GM18498 (cell line): ENCODE measurements around the gene CWC27.
A peak's percentile ranks its signal among the peaks of the same experiment; 100 is the strongest.

ENCODE experiments used
- ATAC-seq: cut with Tn5 transposase; IDR thresholded peaks from one replicate; pipeline ENCODE4 v1.9.1; 2021; ENCODE audit warnings: mild to moderate bottlenecking, moderate library complexity; ENCODE audit not compliant: unreplicated experiment

Gene CWC27

GRCh38 chr5:64768358-64769312 is at the start of gene CWC27, which contains the start of gene SREK1IP1:
Gene CWC27, plus strand, starts transcription at chr5:64768930. Its CDS starts 217 bp downstream, at chr5:64769147.
Gene SREK1IP1, minus strand, starts transcription at chr5:64768691. Its CDS starts 174 bp downstream, at chr5:64768517.
- peak; percentile 97 for ATAC-seq

- no peak for ATAC-seq
Observed at GRCh38 chr5:64722588-64722987, 46.1 kb upstream of the CWC27 start.

GRCh38 chr5:64727150-64727549 is 41.6 kb upstream of the CWC27 start:
- ATAC-seq = no peak

DNA sequence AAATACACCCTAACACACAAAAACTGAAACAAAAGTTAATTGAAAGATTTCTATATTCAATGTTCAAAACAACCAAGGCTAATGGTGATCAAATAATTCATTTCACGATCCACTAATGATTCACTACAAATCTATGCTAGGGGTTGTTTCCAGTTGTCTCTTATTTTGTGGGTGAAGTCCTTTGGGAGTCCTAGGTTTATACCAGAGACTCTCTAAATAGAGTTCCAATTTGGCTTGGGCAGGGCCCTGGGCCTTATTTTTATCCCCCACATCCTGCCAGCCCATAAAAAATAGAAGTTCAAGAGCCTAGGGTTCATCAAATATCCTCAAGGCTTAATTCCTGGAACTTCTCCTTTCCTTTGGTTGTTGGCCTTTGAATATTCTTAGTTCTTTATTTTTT is 26.3 kb upstream of the CWC27 start:
- no peak for ATAC-seq

- ATAC-seq = no peak
Observed at GRCh38 chr5:64742821-64743220, 25.9 kb upstream of the CWC27 start.

- no peak for ATAC-seq
Observed at GRCh38 chr5:64744914-64745313, 23.8 kb upstream of the CWC27 start.

DNA sequence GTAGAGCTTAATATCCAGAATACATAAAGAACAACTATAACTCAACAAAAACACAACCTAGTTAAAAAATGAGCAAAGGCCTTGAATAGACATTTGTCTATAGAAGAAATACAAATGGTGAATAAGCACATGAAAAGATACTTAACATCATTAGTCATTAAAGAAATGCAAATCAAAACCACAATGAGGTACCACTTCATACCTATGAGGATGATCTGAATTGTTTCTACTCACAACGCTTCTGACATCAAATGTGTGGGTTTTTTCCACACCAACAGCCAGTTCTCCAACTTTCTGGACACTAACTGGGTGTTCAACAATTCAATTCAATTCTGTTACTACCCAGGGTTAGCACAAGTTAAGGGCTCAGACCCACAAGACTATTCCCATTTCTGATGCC is 22.3 kb upstream of the CWC27 start:
- no peak for ATAC-seq

DNA sequence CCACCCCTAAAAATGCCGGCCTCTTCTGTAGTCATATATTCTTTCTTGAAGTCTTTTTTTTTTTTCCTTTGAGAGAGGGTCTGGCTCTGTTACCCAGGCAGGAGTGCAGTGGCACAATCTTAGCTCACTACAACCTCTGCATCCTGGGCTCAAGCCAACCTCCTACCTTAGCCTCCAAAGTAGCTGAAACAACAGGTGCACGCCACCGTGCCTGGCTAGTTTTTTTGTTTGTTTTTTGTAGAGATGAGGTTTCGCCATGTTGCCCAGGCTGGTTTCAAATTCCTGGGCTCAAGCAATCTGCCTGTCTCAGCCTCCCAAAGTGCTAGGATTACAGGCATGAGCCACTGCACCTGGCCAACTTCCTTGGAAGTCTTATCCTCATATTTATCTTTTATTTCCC is 19.3 kb upstream of the CWC27 start:
- no peak for ATAC-seq

DNA sequence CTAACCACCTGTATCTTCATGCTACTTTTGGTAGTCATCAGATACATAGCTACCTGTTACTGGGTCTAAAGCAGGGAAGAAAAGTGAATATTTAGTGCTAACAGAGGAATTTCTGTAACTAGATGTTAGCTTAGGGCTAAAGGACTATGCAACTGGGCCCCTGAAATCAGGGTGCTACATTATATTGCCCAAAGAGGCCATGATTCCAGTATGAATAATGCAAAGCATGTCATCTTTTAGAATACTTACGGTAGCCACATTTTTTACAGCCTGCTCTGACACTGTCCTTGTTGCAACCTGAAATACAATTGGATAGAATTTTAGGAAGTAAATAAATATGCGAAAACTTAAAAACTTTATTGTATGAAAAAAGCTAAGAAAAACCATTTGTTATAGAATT is 14.7 kb upstream of the CWC27 start:
- ATAC-seq = no peak

DNA sequence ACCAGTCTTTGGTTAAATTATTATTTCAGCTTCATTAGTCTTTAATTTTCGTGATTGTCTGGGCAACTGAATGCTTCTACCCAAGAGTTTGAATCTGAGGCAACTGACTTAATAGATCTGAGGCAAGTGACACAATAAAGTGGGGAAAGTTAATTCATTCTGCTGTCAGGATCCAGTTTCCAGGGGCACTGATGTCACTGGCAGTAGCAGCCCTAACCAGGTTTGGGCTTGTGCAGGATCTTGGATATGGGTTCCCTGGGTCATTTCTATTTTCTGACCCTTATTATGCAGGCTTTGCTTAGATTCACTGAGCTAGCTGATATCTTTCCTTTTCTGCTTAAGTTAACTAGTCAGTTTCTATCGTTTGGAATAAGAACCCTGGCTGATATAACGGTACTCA is 9.8 kb upstream of the CWC27 start:
- ATAC-seq = no peak

- no peak for ATAC-seq
Observed at GRCh38 chr5:64759960-64760660, 8.6 kb upstream of the CWC27 start.

DNA sequence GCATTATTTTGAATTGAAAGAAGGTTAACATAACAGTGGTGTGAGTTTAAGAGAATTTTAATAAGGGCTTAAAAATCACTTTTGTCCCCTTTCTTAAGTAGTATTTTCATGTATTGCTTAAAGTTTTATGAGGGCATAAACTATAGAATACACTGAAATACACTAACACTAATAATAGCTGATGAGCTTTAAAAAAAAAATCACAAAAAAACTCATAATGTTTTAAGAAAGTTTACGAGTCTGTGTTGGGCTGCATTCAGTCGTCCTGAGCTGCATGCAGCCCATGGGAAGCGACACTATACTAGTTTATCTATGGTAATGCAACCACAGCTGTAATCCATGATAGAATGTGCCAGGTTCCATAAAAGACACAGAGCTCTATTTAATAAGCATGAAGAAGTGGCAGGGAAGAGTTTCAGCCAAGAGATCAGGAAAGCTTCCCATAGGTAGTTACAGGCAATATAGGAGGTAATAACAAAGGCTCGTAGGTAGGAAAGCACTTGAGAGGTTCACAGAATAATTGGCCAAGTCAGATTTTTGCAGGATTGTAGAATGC is 4.7 kb upstream of the CWC27 start:
- ATAC-seq = no peak

GRCh38 chr5:64765804-64766504 is 2.8 kb upstream of the CWC27 start:
- ATAC-seq = no peak

DNA sequence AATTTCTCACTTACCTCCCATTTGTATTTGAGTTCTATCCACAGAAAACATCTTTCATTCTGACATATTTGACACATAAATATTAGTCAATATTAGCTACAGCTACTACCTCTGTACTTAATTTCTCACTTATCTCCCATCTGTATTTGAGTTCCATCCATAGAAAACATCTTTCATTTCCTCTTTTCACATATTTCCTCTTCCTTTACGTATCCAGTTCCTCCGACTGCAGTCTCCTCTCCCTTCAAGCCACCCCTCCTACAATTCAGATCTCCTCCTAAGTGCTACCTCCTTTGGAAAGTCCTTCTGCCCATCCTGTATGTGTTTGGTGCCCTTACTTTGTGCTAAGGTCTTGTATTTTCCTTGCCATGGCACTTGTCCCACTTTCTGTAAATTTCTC is 1.8 kb upstream of the CWC27 start:
- no peak for ATAC-seq

- ATAC-seq = peak; percentile 11
Observed at GRCh38 chr5:64767959-64768357, 772 bp upstream of the CWC27 start.

GRCh38 chr5:64769855-64770254 is 1.1 kb downstream of the CWC27 start:
- ATAC-seq = no peak

DNA sequence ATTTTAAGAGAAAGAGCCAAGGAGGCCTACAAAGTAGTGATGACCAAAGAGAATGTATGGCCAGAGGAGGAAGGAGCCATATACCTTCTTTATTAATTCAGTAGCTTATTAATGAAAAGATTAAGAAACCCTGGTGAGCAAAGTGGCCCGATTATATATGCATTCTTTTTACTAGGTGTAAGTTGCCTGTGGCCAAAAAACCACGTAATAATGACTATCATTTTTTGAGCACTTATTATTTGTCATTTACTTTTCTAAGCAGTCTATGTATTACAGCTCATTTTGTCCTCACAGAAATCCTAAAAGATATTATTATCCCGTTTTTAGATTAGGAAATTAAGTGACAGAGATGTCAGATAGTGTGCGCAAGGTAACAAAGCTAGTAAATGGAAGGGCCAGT is 3.0 kb downstream of the CWC27 start:
- no peak for ATAC-seq

DNA sequence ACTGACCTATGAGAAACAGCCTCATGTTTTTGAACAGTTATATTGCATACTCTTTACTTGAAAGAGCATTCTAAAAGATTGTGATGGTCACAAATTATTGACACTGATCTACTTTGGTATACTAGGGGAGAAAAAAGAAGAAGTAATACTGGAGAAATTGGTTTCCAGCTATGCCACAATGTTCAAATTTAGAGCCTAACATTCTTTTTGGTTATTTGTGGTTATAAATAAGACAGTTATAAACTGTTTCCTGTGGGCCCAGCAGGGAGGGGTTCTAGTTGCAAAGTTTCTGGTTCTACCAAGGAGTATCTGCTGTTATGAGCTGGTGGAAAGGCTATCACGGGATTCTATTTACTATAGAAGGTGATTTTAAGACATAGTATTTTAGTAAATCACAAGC is 4.8 kb downstream of the CWC27 start:
- ATAC-seq = peak; percentile 68

DNA sequence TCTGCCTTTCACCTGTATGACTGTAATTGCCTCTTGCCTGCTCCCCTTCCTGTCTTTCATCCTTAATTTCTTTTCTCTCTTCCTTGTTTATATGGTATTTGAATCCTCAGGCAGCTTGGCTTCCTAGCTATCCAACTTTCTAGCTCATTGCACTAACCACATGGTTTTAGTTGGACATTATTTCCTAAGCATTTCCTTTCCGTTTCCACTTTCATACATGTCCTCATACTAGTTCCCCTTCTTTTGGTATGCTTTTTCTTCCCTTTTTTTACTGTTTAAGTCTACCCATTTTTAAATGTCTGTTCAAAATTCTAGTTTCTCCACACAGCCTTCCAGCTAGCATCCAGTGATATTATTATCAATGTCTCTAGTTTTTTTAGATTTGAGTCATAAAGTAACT is 6.6 kb downstream of the CWC27 start:
- no peak for ATAC-seq

DNA sequence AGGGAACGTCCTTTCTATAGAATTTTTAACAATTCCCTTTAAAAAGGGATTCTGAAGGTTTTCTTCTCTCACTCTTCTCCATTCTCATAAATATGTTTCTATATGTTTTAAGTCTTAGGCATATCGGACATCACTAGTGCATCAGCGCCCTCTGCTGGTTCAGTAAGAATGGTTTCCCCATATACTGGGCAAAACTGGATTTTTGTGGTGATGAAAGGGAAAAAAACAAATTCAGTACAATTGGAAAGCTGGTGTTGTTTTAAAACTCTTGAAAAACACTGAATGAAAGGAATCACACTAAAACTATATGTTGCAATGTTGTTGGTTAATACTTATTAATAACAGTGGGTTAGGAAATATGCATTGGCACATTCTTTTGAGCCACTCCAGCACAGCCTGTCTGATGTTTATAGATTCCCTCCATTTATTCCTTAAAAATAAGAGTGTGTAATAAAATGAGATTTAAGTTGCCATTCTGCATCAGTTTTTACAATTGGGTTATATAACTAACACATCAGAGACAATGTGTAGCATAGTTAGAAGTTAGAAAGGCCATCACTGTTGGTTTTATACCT is 15.8 kb downstream of the CWC27 start:
- ATAC-seq = peak; percentile 87

DNA sequence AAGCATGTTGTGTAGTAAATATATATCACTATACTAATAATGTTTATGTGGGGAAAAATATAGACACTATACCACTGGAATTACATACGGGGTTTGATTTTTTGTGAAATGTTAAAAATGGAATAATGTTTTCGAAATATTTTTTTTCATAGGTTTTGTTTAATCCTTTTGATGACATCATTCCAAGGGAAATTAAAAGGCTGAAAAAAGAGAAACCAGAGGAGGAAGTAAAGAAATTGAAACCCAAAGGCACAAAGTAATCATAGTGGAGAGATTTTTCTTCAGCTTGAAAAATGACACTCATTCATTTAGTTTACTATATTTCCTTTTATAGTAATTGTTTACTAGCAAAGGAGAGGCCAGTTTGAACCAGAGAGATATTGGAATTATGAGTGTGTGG is 17.6 kb downstream of the CWC27 start:
- no peak for ATAC-seq
